A172 (cell line): ENCODE results near the gene OLFM3. TPM values are rescaled to one million over a fixed set of nuclear protein-coding genes. Genes with fewer than 3 reads are reported as not detected.
A peak's percentile ranks its signal among the peaks of the same experiment; 100 is the strongest.

Source experiments
- DNase-seq: peaks from one replicate; pipeline ENCODE4 v3.0.0-alpha.2; 2015; ENCODE audit warnings: low spot score
- total RNA-seq: library from RNA; depleted of rRNA; stranded (reverse); fragments of >200 nt; shearing (Covaris generic); gene quantifications from 2 replicates; pipeline ENCODE4 v1.2.3, GENCODE V29; 2014; rRNA removed

The OLFM3 gene
- total RNA-seq, result not detected in 2 replicates

DNA sequence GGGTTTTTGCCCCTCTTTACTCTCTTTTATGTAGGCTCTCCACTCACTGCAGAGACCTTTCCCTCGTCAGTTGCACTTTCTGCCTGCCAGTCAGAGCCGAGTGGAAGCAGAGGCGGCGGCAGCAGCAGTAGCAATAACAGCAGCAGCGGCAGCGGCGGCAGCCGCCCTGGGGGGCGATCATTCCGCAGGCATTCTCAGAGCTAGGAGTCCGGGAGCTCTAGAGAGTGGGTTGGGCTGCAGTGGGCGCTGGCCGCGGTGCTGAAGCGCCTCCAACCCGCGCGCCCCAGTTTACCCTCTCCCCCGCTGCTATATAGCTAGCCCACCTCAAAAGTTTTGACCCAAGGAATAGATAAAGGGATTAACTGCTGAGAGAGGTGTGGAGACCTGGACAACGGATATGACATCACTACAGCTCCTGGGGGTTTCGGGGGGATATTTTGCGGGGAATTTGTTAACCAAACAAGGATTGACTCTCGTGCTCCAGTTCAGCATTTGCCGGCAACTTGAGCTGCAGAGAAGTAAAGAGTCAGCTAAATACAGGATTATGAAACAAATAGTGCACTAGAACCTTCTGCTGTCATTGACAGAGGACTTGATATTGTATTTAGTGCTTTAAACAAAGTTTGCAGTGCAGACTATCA, at the start of gene OLFM3:
Gene OLFM3 (minus strand): TSS at position 102 of the 641 bp plus-strand sequence.
- DNase-seq, result peak; percentile 4

- no peak for DNase-seq
Measured at GRCh38 chr1:102045752-102046151, 49.0 kb upstream of the OLFM3 start.

- no peak for DNase-seq
Measured at GRCh38 chr1:102032534-102032933, 35.8 kb upstream of the OLFM3 start.

DNA sequence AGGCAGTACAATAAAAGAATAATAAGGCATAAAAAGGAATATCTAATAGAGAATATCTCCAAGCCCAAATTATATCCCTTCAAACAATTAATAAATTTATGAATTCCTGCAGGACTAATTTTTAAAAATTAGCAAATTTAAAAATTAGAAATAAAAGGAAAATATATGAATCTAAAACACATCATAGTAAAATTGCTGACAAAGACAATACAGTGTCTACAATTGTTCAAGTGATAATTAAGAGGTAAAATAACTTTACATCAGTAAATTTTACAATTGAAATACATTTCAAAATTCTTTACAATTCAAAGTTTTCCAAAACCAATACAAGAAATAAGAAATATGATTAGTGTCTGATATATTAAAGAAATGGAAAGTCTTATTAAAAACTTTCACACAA, 22.8 kb upstream of the OLFM3 start:
- DNase-seq, result no peak

DNA sequence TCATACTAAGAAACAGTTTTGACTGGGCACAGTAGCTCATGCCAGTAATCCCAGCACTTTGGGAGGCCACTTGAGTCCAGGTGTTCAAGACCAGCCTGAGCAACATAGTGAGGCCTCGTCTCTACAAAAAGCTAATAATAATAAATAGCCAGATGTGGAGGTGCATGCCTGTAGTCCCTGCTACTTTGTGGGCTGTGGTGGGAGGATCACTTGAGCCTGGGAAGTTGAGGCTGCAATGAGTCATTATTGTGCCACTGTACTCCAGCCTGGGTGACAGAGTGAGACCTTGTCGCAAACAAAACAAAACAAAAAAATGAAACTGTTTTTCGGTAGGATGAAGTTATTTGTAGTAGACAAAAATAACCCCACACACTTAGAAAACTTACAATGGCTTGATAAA, 19.0 kb upstream of the OLFM3 start:
- DNase-seq, result no peak

- no peak for DNase-seq
Measured at GRCh38 chr1:102002057-102002456, 5.3 kb upstream of the OLFM3 start.

DNA sequence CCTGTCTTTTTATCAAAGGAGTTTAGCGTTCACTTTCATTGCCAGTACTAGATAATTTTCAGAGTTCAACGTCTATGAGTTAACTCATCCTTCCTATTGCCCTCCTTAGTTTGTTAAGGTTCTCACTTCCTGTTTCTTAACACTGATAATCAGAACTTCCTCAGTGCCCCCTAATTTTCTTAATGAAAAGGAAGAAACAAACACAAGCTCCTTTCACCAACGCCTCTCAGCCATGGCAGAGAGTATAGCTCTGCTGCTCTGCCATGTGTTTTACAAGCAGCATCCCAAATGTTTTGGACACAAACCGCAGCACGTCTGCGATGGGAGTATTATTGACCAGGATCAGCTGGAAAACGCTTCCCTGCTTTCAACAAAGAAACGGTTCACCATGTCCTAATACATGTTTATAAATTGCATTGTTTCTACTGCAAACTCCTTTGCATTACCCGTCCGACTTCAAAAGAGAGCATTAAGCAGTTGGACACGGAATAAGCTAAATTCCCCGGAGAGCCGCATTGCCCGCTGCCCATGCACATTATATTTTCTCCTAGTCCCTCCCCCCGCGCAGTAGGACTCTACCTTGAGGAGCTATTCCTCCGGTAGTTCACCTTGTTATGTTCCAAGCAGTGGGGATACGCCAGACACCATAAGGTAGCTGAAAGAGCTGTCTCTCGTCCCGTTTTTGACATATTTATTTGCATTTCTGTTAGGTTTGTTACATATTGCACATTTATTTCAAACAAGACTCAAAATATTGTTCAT, 561 bp downstream of the OLFM3 start:
- DNase-seq, result no peak

- DNase-seq, result no peak
Measured at GRCh38 chr1:101993710-101994109, 3.0 kb downstream of the OLFM3 start.

DNA sequence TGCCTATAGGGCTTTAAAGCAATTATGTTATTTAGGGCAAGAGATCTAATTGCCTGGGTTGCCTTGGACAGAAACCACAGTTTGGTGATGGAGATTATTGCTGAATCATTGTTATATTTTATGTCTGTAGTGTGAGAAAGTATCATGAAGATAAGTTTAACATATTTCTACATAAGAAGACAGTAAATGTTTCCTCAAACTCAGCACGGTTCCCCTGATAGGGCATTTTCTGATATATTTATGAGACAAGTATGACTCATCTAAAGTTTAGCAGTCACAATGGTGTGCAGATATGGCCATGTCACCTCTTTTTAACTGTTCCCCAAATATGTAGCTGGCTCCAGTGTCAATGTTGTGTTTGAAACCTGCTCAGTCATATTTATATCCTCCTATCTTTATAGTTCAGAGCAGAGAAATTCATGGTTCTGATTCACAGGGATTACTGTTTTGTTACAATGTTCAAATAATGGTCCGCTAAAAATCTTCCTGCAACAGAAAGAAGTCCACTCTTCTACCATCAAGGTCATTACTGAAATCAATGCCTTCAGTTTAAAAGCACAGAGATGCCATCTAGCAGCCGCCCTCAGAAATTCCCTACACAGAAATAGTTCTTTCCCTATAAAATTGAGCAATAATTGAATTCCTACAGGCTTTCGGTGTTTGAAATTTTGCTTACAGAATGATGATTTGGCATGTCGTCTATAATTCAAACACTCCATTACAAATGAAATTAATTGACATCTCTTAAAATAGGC, 3.7 kb downstream of the OLFM3 start:
- DNase-seq, result no peak

DNA sequence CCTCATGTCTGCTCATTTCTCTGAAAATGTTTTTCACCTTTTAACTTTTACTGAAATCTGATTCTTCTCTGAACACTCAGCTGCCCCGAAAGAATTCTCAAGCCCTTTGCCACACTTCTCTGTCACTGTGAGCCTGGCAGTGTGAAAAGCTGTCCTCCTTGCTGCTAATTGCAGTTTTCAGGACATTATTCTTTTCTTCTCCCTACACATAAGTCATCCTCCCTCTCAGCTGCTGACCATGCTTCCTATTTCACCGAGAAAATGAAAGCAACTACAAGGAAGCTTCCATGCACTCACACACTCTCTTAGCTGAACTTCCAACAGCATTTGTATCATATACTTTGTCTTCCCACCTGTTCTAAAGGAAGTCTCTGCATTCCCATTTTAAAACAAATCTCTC, 15.8 kb downstream of the OLFM3 start:
- no peak for DNase-seq

DNA sequence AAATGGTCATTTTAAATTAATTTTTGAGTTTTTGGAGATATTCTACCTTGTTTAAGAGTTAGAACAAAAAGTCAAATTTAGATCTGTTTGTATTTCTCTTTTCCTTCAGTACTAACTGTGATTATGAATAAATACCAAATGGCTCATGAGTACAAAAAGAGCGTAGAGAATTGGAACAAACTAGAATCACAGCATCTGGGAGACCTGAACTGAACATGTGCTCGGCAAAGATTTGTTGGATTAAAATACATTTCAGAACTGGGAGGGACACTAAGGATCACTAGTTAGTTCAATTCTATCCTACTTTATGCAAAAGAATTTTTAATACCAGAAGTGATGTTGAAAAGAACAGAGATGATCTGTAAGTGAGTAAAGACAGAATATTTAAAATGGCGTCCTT, 19.5 kb downstream of the OLFM3 start:
- DNase-seq, result no peak

GRCh38 chr1:101976161-101976560, 20.6 kb downstream of the OLFM3 start:
- DNase-seq, result no peak

DNA sequence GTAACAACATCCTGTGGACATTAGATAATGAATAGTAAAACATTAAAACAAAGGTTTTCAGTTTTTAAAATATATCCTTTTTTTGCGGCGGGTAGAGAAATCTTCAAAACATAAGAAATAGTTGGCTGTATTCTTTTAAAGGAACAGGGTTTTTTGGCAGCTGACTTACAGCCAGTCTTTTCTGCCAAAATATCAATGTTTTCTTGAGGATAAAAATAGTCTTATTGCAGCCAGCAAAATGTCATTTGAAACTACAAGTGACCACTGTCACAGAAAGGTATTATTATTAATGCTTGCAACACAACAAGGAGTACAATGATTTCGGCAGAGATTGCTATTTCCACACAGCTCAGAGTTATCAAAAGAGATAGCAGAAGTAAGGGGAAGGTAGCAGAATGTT, 21.4 kb downstream of the OLFM3 start:
- no peak for DNase-seq

DNA sequence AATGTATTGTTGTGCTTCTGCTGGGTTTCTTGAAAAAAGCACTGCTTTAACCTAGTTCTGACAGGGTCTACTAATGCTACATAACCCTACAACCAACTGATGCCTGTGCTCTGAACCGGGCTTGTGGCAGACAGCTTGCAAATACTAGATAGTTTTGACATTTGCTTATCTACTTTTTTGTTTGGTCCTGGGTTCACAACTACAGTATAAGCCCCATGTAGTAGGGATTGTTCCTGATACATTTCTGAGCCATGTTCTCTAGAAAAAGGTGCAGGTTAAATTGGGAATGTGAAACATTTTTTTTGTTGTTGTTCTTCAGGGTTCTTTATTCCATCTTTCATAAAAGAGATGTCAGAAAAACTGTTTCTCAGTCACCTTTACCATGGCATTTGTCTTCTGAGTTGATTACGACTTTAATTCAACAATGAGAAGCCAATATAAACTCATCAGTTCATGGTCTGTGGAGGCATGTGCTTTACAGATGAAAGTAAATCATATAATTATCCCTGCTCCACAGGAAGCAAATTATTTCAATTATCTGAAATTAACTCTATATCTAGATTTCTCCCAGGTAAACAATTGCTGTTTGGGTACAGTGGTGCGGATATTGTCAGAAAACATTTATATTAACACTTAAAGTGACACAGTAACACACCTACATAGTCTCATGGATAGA, 22.0 kb downstream of the OLFM3 start:
- no peak for DNase-seq

- peak; percentile 1 for DNase-seq
Measured at GRCh38 chr1:101971304-101971703, 25.4 kb downstream of the OLFM3 start.

GRCh38 chr1:101967871-101968270, 28.9 kb downstream of the OLFM3 start:
- DNase-seq, result no peak

GRCh38 chr1:101965341-101965740, 31.4 kb downstream of the OLFM3 start:
- DNase-seq, result no peak

GRCh38 chr1:101964708-101965107, 32.0 kb downstream of the OLFM3 start:
- DNase-seq, result no peak

GRCh38 chr1:101960142-101960541, 36.6 kb downstream of the OLFM3 start:
- DNase-seq, result no peak

GRCh38 chr1:101959456-101959855, 37.3 kb downstream of the OLFM3 start:
- no peak for DNase-seq

GRCh38 chr1:101957771-101958170, 39.0 kb downstream of the OLFM3 start:
- no peak for DNase-seq

DNA sequence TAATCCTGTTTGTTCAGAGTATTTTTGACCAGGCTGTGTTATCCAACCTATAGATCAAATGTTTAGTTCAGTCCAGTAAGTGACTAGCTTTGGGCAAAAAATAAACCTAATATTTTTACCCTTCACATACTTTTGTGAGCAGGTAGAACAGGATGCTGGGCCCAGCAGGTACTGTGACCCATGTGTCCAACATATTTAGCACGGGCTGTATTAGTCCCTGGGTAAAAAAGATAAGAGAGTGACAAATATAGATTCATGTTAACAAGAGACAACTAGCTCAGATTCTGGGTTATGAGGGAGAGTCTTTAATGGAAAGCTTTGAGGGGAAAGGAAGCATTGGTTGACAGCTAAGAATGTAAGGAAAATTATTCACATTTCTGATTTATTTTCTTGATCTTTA, 43.1 kb downstream of the OLFM3 start:
- no peak for DNase-seq
